Vagina (tissue), 2 donors: ENCODE results near the gene ADNP. TPM values are rescaled to one million over a fixed set of nuclear protein-coding genes. Genes with fewer than 3 reads are reported as not detected.

Experiments
- DNase-seq, 2 donors: peaks; one replicate each; pipeline ENCODE4 v3.0.0-alpha.2; 2017; ENCODE audit errors: extremely low spot score in 2 of 2
- H3K27ac ChIP-seq: fragments of 200-600 bp; sonication (generic); one replicate; pipeline ENCODE4 v1.5.1; 2019
- H3K27me3 ChIP-seq: fragments of 200-600 bp; sonication (generic); one replicate; pipeline ENCODE4 v1.5.1; 2019
- H3K36me3 ChIP-seq, 2 donors: fragments of 200-600 bp; sonication (generic); one replicate each; pipeline ENCODE4 v1.5.1; 2017 to 2019
- H3K4me1 ChIP-seq: fragments of 200-600 bp; sonication (generic); one replicate; pipeline ENCODE4 v1.5.1; 2019
- H3K4me3 ChIP-seq, 2 donors: fragments of 200-600 bp; sonication (generic); 1 replicate in 1 of 2; 2 replicates in 1 of 2; pipeline ENCODE4 v1.5.1; 2016 to 2019
- H3K9me3 ChIP-seq: fragments of 200-600 bp; sonication (generic); one replicate; pipeline ENCODE4 v1.5.1; 2019
- CTCF ChIP-seq, 3 experiments: fragments of 450-650 bp in 2 of 3; fragments of 200-600 bp in 1 of 3; sonication (generic) in 1 of 3; IDR thresholded peaks; one replicate each; pipeline ENCODE4 v1.5.1; 2017 to 2019; ENCODE audit warnings: antibody characterized with exemption in 3 of 3, mild to moderate bottlenecking in 2 of 3, moderate library complexity in 2 of 3
- POLR2A ChIP-seq, 2 donors: fragments of 450-650 bp; IDR thresholded peaks; one replicate each; pipeline ENCODE4 v1.6.1; 2017; ENCODE audit warnings: antibody characterized with exemption in 2 of 2, mild to moderate bottlenecking in 2 of 2, moderate library complexity in 2 of 2
- POLR2AphosphoS5 ChIP-seq, 2 donors: sonication (generic); formaldehyde crosslinking; IDR thresholded peaks; one replicate each; pipeline ENCODE4 v1.9.0; 2017; ENCODE audit warnings: antibody characterized with exemption in 2 of 2, mild to moderate bottlenecking in 2 of 2, low read depth in 1 of 2; ENCODE audit not compliant: insufficient read depth in 1 of 2
- intact Hi-C: fragments of 100-400 bp; cut with DNase I; formaldehyde crosslinking; loops from one replicate; pipeline ENCODE4 v1.15.1; 2023
- total RNA-seq: library from RNA; depleted of rRNA; stranded (reverse); fragments of >200 nt; gene quantifications from one replicate; pipeline ENCODE4 v1.2.3, GENCODE V29; 2016

Gene ADNP
- total RNA-seq, 1 donor from 2014 or later: 51.6 TPM

- intact Hi-C loops: no loop called here
- Histone ChIP-seq H3K27me3 (no peaks in the 10 kb centered on the region), H3K9me3 (no peaks in the 10 kb centered on the region), H3K27ac (no peak overlapping the region), H3K4me1 (no peaks in the 10 kb centered on the region), H3K36me3 (no peaks in the 10 kb centered on the region), H3K4me3 (no peak overlapping the region)
- no peak for DNase-seq
- TF ChIP-seq POLR2A (IDR thresholded peaks at IDR 0.05): no peak
- TF ChIP-seq CTCF (IDR thresholded peaks at IDR 0.05): no peak
- no peak for TF ChIP-seq POLR2AphosphoS5 (IDR thresholded peaks at IDR 0.05; ENCODE audit: insufficient read depth in 1 of 2, low read depth in 1 of 2)
Measured at GRCh38 chr20:50877232-50877743, 53.9 kb downstream of the ADNP start.

GRCh38 chr20:50876816-50877215 is 54.4 kb downstream of the ADNP start:
- Histone ChIP-seq H3K36me3 (no peaks in the 10 kb centered on the region), H3K27me3 (no peaks in the 10 kb centered on the region), H3K9me3 (no peaks in the 10 kb centered on the region), H3K4me3 (no peak overlapping the region), H3K4me1 (no peaks in the 10 kb centered on the region), H3K27ac (no peak overlapping the region)
- DNase-seq: no peak
- intact Hi-C loops: no loop called here
- TF ChIP-seq POLR2A (IDR thresholded peaks at IDR 0.05): no peak
- TF ChIP-seq POLR2AphosphoS5 (IDR thresholded peaks at IDR 0.05; ENCODE audit: insufficient read depth in 1 of 2, low read depth in 1 of 2): no peak
- no peak for TF ChIP-seq CTCF (IDR thresholded peaks at IDR 0.05)

GRCh38 chr20:50876063-50876685 is 55.1 kb downstream of the ADNP start:
- no peaks in the 10 kb centered on the region for H3K27me3 ChIP-seq
- intact Hi-C loops: no loop called here
- TF ChIP-seq POLR2A (IDR thresholded peaks at IDR 0.05) (no peak), CTCF (IDR thresholded peaks at IDR 0.05) (no peak), POLR2AphosphoS5 (IDR thresholded peaks at IDR 0.05; ENCODE audit: insufficient read depth in 1 of 2, low read depth in 1 of 2) (no peak)

GRCh38 chr20:50874758-50875665 is 56.2 kb downstream of the ADNP start:
- intact Hi-C loops: no loop called here
- Histone ChIP-seq H3K36me3 (no peaks in the 10 kb centered on the region), H3K27me3 (no peaks in the 10 kb centered on the region), H3K4me1 (no peaks in the 10 kb centered on the region), H3K4me3 (no peak overlapping the region), H3K27ac (no peak overlapping the region), H3K9me3 (no peaks in the 10 kb centered on the region)
- no peak for TF ChIP-seq POLR2A (IDR thresholded peaks at IDR 0.05)
- no peak for TF ChIP-seq CTCF (IDR thresholded peaks at IDR 0.05)
- no peak for TF ChIP-seq POLR2AphosphoS5 (IDR thresholded peaks at IDR 0.05; ENCODE audit: insufficient read depth in 1 of 2, low read depth in 1 of 2)
- DNase-seq: no peak

More at GRCh38 chr20:50876063-50876685, 55.1 kb downstream of the ADNP start:
- H3K9me3 ChIP-seq: no peaks in the 10 kb centered on the region
- no peaks in the 10 kb centered on the region for H3K36me3 ChIP-seq
- no peak for DNase-seq
- H3K4me3 ChIP-seq: no peak overlapping the region
- no peaks in the 10 kb centered on the region for H3K4me1 ChIP-seq
- H3K27ac ChIP-seq: no peak overlapping the region
